Kidney (tissue), 14 donors: ENCODE measurements around the gene ABHD17A. TPM values are rescaled to one million over a fixed set of nuclear protein-coding genes. Genes with fewer than 3 reads are reported as not detected.
"Not testable (repeated sequence)": the region's sequence is repeated elsewhere in the genome, so short reads cannot be mapped to it uniquely, and the experiment has no call there.

Experiments used
- DNase-seq, 5 donors: peaks; one replicate each; pipeline ENCODE4 v3.0.0-alpha.2; 2013 to 2020
- FAIRE-seq: peaks from 2 replicates; lab custom pipeline; 2012; peaks lifted over from hg19 to GRCh38; lab: Jason Lieb, UNC
- H3K27ac ChIP-seq, 2 donors: one replicate each; pipeline ENCODE4 v1.7.0; 2013; ENCODE audit warnings: low read depth in 2 of 2, low read length in 2 of 2, inconsistent platforms in 1 of 2
- H3K27me3 ChIP-seq: one replicate; pipeline ENCODE4 v1.7.1; 2013; ENCODE audit warnings: low read length, inconsistent platforms; ENCODE audit not compliant: control insufficient read depth, insufficient read depth
- H3K36me3 ChIP-seq, 3 donors: one replicate each; pipeline versions ENCODE4 v1.7.0 to v1.7.1; 2013; ENCODE audit warnings: low read length in 3 of 3, control low read depth in 1 of 3, inconsistent platforms in 1 of 3; ENCODE audit not compliant: insufficient read depth in 3 of 3, control insufficient read depth in 2 of 3
- H3K4me1 ChIP-seq, 3 donors: one replicate each; pipeline versions ENCODE4 v1.7.0 to v1.7.1; 2013; ENCODE audit warnings: low read length in 3 of 3, inconsistent platforms in 1 of 3, low read depth in 1 of 3; ENCODE audit not compliant: control insufficient read depth in 2 of 3, insufficient read depth in 2 of 3
- H3K4me3 ChIP-seq, 3 donors: one replicate each; pipeline versions ENCODE4 v1.7.0 to v1.8.1; 2013; ENCODE audit warnings: low read length in 3 of 3, control low read depth in 1 of 3, inconsistent platforms in 1 of 3
- H3K9ac ChIP-seq, 3 donors: one replicate each; pipeline versions ENCODE4 v1.7.0 to v1.7.1; 2013; ENCODE audit warnings: low read length in 3 of 3, control low read depth in 1 of 3, inconsistent platforms in 1 of 3
- H3K9me3 ChIP-seq, 3 donors: one replicate each; pipeline versions ENCODE4 v1.7.0 to v1.7.1; 2013; ENCODE audit warnings: low read length in 3 of 3, control low read depth in 1 of 3, inconsistent platforms in 1 of 3; ENCODE audit not compliant: control insufficient read depth in 2 of 3, insufficient read depth in 1 of 3
- intact Hi-C: fragments of 100-400 bp; cut with DNase I; formaldehyde crosslinking; loops from one replicate; pipeline ENCODE4 v1.11.1; 2022
- polyA plus RNA-seq: library from polyadenylated mRNA; stranded (reverse); fragments of 350-450 nt; fragmentation: Illumina TruSeq; extraction: RNeasy Lipid Tissue Mini Kit (QIAGEN cat#74804); gene quantifications from one replicate; pipeline ENCODE4 v1.2.3, GENCODE V29; 2014; ENCODE audit warnings: low read depth, low replicate concordance; ENCODE audit not compliant: insufficient read depth
- total RNA-seq: library from RNA; stranded (reverse); fragmentation: NEBNext Ultra II Directional; extraction: Animal tissue kit (Norgen Biotek cat#: 25700); gene quantifications from one replicate; pipeline ENCODE4 v1.2.1, GENCODE V29; 2021
- TF ChIP-seq, protein P1 (sequence below): IDR thresholded peaks from 3 replicates; pipeline ENCODE4 v1.5.1; 2012; ENCODE audit warnings: mild to moderate bottlenecking, moderate library complexity, borderline replicate concordance; ENCODE audit not compliant: insufficient read depth; ENCODE audit errors: extremely low read depth
- donor health status: control.
- donor health status: control.
- donor health status: control.
- donor health status: control.
- donor health status: control.
- donor health status: DM: yes; HTN: yes; CAD: no.
- donor health status: Normal renal cell carcinoma (clear cell type).

The ABHD17A gene
- total and polyA plus RNA-seq, 2 donors from 2014 or later: 63.8 to 65.1 TPM

DNA sequence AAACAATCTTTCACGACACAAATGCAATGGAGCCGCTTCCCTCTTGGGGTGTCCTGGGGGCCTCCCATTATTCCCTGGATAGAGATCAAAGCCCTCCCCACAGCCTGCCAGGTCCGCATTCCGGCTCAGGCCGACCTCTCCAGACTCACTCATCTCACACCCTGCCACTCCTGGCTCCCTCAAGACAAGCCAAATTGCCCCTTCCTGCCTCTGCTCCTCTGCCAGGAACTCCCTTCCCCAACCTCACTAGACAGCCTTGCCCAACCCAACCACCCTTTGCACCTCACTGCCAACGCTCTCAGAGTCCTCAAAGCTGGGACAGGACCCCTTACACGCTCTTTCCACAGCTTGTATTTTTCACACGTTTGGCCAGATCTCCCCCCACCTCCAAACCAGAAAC is 1.5 kb downstream of the ABHD17A start:
- no peak for DNase-seq
- FAIRE-seq: no peak
- Histone ChIP-seq H3K4me1 (peaks cover 0 to 29% (median 7%) of the 10 kb centered on the region in 3 donors), H3K27me3 (no peaks in the 10 kb centered on the region), H3K36me3 (no peaks in the 10 kb centered on the region), H3K27ac (no peak overlapping the region), H3K9me3 (no peaks in the 10 kb centered on the region), H3K4me3 (peak overlapping the region; percentile 66 to 85 (median 68)), H3K9ac (peak overlapping the region in 2 of 3 donors; percentile 66 to 90)
- intact Hi-C loops: no loop called here
- TF ChIP-seq, protein P1, sequence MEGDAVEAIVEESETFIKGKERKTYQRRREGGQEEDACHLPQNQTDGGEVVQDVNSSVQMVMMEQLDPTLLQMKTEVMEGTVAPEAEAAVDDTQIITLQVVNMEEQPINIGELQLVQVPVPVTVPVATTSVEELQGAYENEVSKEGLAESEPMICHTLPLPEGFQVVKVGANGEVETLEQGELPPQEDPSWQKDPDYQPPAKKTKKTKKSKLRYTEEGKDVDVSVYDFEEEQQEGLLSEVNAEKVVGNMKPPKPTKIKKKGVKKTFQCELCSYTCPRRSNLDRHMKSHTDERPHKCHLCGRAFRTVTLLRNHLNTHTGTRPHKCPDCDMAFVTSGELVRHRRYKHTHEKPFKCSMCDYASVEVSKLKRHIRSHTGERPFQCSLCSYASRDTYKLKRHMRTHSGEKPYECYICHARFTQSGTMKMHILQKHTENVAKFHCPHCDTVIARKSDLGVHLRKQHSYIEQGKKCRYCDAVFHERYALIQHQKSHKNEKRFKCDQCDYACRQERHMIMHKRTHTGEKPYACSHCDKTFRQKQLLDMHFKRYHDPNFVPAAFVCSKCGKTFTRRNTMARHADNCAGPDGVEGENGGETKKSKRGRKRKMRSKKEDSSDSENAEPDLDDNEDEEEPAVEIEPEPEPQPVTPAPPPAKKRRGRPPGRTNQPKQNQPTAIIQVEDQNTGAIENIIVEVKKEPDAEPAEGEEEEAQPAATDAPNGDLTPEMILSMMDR: no peak

DNA sequence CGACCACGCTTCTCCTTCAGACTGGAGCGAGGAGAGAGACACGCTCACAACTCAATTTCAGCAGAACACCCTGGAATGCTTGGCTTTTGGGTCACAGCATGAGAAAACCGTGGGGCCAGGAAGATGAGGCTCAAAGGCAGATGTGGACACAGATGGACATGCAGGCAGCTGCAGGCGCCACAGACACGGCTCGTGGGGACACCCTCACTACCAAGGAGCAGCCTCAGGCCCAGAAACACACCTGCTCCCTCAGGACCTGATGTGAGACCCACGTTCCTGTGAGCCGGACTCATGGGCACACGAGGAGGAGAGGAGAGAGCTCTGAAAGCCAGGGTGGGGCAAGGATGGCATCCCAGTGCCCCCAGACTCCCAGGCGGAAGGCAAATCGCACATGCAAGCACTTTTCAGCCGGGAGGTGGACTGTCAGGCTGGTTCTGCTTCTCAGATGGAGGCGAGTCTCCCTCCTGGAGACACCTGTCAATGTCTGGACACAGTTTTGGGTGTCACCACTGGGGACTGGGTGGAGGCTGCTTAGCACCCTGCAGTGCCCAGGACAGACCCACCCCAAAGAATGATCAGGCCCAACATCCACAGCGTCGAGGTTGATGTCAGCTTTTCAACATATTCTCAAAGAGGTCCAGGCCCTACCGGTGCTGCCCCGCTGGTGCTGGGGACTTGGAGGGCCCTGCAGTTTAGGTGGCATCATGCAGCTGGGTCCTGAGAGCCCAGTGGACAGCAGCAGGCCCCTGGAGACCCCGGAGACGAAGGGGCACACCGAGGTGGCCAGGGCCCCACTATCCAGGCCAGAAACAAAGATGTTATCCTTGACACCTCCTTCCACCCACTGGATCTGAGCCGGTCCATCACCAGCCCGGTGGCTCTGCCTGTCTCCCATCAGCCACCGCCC is 2.3 kb downstream of the ABHD17A start:
- Histone ChIP-seq H3K36me3 (no peaks in the 10 kb centered on the region), H3K27ac (peak overlapping the region; percentile 13 to 59), H3K4me3 (peak overlapping the region in 2 of 3 donors; percentile 29 to 85), H3K27me3 (no peaks in the 10 kb centered on the region), H3K4me1 (peaks cover 0 to 29% (median 7%) of the 10 kb centered on the region in 3 donors), H3K9ac (peak overlapping the region in 1 of 3 donors; percentile 46), H3K9me3 (no peaks in the 10 kb centered on the region)
- FAIRE-seq: no peak
- intact Hi-C loops: no loop called here
- TF ChIP-seq, protein P1: no peak
- DNase-seq: no peak

DNA sequence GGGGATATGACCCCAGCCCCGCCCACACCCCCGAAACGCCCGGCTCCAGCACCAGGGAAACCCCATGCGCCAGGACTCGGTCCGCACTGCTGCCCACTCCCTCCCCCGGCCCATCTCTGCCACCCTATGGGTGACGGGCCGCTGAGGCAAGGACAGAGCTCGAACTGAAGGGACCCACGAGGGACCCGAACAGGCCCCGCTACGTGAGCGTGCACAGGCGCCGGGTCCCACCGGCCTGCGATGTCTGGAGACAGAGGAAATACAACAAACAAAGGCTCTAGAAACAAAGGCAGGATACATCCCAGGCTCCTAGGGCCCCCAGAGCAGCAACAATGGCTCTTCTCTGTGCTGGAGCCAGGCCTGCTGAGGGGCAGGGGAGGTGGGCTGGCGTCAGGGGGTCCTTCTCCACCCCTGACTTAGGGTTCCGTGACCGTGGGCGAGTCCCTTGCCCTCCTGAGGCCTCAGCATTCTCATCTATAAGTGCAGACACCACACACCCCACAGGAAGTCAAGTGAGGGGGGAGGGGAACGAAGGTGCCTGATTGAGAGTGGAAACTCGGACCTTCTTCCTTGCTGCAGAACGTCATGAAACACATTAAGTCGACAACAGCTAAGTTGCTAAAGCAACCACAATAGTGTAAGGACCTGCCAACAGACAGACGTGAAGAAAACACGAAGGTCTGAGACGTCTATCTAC is 3.1 kb downstream of the ABHD17A start:
- H3K36me3 ChIP-seq: no peaks in the 10 kb centered on the region
- H3K27me3 ChIP-seq: no peaks in the 10 kb centered on the region
- intact Hi-C loops: no loop called here
- FAIRE-seq (no peak), DNase-seq (no peak)
- no peak overlapping the region for H3K9ac ChIP-seq
- H3K4me1 ChIP-seq: peaks cover 0 to 29% (median 7%) of the 10 kb centered on the region in 3 donors
- H3K9me3 ChIP-seq: no peaks in the 10 kb centered on the region
- H3K4me3 ChIP-seq: peak overlapping the region in 2 of 3 donors; percentile 29 to 85
- peak overlapping the region in 1 of 2 donors; percentile 59 for H3K27ac ChIP-seq
- TF ChIP-seq, protein P1: no peak

DNA sequence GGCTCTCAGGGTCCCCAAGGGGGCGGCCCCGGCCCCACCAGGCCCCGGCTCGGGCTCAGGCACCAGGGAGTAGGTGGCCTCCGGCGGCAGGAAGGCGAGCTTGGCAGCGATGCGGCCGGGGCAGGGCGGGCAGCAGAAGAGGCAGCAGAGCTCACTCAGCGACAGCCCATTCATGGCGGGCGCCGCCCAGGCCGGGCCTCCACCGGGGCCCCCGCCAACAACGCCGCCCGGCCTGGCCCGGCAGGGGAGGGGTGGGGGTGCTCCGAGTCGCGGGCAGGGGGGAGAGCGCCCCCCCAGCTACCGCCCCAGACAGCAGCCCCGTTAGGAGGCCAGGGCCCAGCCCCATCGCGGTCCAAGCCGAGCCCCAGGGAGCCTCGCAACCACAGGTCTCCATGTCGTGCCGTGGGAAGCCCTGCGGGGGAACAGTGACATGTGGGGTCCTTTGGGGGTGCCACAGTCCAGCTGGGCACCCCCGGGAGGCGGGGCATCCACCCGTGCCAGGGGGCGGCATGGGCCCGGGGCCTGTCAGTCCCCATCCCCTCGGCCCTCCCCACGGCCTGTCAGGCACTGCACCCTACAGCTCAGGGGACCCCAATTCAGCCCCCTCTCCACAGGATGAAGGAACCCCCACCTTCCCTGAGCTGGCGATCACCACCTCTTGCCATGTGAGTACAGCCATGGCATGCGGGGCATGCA is 3.8 kb downstream of the ABHD17A start:
- H3K27me3 ChIP-seq, FAIRE-seq, H3K9ac ChIP-seq, H3K9me3 ChIP-seq, DNase-seq, H3K4me3 ChIP-seq, intact Hi-C loops, H3K36me3 ChIP-seq: not testable (repeated sequence)
- H3K4me1 ChIP-seq: peaks cover 0 to 31% (median 7%) of the 10 kb centered on the region in 3 donors
- peak overlapping the region in 1 of 2 donors; percentile 7 for H3K27ac ChIP-seq
